HUES6 (cell line): ENCODE measurements around the gene EFCAB5.
"Not testable (repeated sequence)": the region's sequence is repeated elsewhere in the genome, so short reads cannot be mapped to it uniquely, and the experiment has no call there.

Experiments
- H3K27ac ChIP-seq: 2 replicates; pipeline ENCODE4 v1.7.0; 2013; ENCODE audit warnings: low read depth, mild to moderate bottlenecking, low read length, inconsistent platforms
- H3K27me3 ChIP-seq: 2 replicates; pipeline ENCODE4 v1.6.1; 2013; ENCODE audit warnings: low read length; ENCODE audit not compliant: control insufficient read depth, insufficient read depth
- H3K36me3 ChIP-seq: 2 replicates; pipeline ENCODE4 v1.6.1; 2013; ENCODE audit warnings: low read length; ENCODE audit not compliant: control insufficient read depth, insufficient read depth
- H3K4me1 ChIP-seq: 2 replicates; pipeline ENCODE4 v1.6.1; 2013; ENCODE audit warnings: low read length; ENCODE audit not compliant: control insufficient read depth, insufficient read depth
- H3K4me3 ChIP-seq: 2 replicates; pipeline ENCODE4 v1.5.1; 2013; ENCODE audit warnings: low read depth, low read length
- H3K9ac ChIP-seq: one replicate; pipeline ENCODE4 v1.6.1; 2013; ENCODE audit warnings: mild to moderate bottlenecking, low read length
- H3K9me3 ChIP-seq: 2 replicates; pipeline ENCODE4 v1.6.1; 2013; ENCODE audit warnings: low read depth, low read length; ENCODE audit not compliant: control insufficient read depth, insufficient read depth

EFCAB5 gene

GRCh38 chr17:29941334-29941733 is at the start of gene EFCAB5:
Gene EFCAB5, plus strand, starts transcription at chr17:29941634. Its CDS starts 163 bp downstream, at chr17:29941797.
- Histone ChIP-seq H3K4me3 (no peak within 1 kb of the TSS), H3K4me1 (no peaks in the 10 kb centered on the region), H3K36me3 (no peaks in the 10 kb centered on the region), H3K9me3 (no peaks in the 10 kb centered on the region), H3K27me3 (no peaks in the 10 kb centered on the region), H3K9ac (no peak within 1 kb of the TSS), H3K27ac (no peak within 1 kb of the TSS)

DNA sequence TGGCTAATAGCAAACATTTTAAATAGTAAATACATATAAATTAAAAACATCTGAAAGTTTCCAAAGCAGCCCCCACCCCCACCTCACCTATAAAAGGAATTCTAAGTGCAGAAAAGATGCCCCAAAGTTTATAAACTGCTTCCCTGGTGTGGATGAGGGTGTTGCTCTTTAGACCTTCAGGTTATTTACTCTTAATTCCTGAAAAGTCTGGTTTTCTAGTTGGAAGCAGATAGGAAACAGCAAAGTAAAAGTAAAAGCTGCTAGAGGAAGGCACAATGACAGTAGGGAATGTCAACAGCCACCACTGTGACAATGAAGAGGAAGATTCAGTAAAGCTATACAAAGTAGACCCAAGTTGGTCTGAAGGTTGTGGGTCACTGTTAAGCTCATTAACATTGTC is 49.2 kb upstream of the EFCAB5 start:
- no peaks in the 10 kb centered on the region for H3K9me3 ChIP-seq
- no peak overlapping the region for H3K27ac ChIP-seq
- no peak overlapping the region for H3K4me3 ChIP-seq
- no peaks in the 10 kb centered on the region for H3K36me3 ChIP-seq
- H3K9ac ChIP-seq, result no peak overlapping the region
- no peaks in the 10 kb centered on the region for H3K4me1 ChIP-seq
- H3K27me3 ChIP-seq, result no peaks in the 10 kb centered on the region

GRCh38 chr17:29897136-29897535 is 44.3 kb upstream of the EFCAB5 start:
- not testable (repeated sequence) for H3K9ac ChIP-seq, H3K4me3 ChIP-seq, H3K27ac ChIP-seq, H3K4me1 ChIP-seq, H3K9me3 ChIP-seq, H3K27me3 ChIP-seq, H3K36me3 ChIP-seq

- no peaks in the 10 kb centered on the region for H3K4me1 ChIP-seq
- no peak overlapping the region for H3K27ac ChIP-seq
- H3K9me3 ChIP-seq, result peaks cover 23% of the 10 kb centered on the region
- no peak overlapping the region for H3K4me3 ChIP-seq
- no peak overlapping the region for H3K9ac ChIP-seq
- no peaks in the 10 kb centered on the region for H3K36me3 ChIP-seq
- no peaks in the 10 kb centered on the region for H3K27me3 ChIP-seq
Measured at GRCh38 chr17:29903471-29903870, 38.0 kb upstream of the EFCAB5 start.

DNA sequence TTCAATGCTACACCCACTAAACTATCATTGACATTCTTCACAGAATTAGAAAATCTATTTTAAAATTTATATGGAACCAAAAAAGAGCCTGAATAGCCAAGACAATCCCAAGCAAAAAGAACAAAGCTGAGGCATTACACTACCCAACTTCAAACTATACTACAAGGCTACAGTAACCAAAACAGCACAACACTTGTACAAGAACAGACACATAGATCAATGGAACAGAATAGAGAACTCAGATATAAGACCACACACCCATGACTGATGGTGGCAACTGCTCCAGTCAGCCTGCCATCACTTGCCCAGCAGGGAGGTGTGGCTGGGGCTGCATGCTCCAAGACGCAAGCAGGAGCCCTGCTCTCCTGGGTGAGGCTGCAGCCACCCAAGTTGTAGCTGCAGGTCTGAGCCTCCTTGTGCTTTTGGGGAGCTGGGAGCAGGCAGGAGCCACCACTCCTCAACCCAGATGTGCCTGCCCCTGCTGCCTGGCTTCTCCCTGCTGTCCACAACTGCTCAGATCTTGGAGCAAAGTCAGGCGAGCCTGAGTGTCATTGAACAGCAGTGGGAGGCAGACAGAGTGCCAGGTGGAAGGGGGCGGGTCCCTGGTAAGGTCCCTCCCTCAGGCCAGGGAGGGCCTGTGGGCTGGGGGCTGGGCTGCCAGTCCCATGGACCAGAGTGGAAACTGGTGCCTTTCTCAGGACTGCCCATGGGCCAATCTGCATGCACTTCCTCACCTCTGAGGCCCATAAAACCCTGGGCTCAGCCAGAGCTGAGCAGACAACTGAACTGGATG is 36.2 kb upstream of the EFCAB5 start:
- Histone ChIP-seq H3K4me3 (no peak overlapping the region), H3K9ac (no peak overlapping the region), H3K4me1 (no peaks in the 10 kb centered on the region), H3K27me3 (no peaks in the 10 kb centered on the region), H3K9me3 (peaks cover 23% of the 10 kb centered on the region), H3K36me3 (no peaks in the 10 kb centered on the region), H3K27ac (no peak overlapping the region)

DNA sequence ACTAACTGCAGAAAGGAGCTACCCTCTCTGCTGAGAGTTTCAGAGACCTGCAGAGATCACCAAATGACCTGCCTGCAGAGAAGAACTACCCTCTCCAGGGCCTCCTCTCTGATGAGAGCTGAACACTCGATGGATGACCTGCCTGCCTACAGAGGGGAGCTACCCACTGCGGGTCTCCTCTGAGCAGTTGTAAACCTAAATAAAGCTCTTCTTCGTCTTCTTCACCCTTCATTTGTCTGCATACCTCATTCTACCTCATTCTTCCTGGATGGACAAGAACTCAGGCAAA is 35.6 kb upstream of the EFCAB5 start:
- Histone ChIP-seq H3K27ac (no peak overlapping the region), H3K9ac (no peak overlapping the region), H3K36me3 (no peaks in the 10 kb centered on the region), H3K4me1 (no peaks in the 10 kb centered on the region), H3K4me3 (no peak overlapping the region), H3K9me3 (peaks cover 23% of the 10 kb centered on the region), H3K27me3 (no peaks in the 10 kb centered on the region)

GRCh38 chr17:29906969-29907368 is 34.5 kb upstream of the EFCAB5 start:
- no peak overlapping the region for H3K27ac ChIP-seq
- H3K4me3 ChIP-seq, result no peak overlapping the region
- H3K36me3 ChIP-seq, result no peaks in the 10 kb centered on the region
- H3K9ac ChIP-seq, result no peak overlapping the region
- H3K27me3 ChIP-seq, result no peaks in the 10 kb centered on the region
- peaks cover 23% of the 10 kb centered on the region for H3K9me3 ChIP-seq
- H3K4me1 ChIP-seq, result no peaks in the 10 kb centered on the region

DNA sequence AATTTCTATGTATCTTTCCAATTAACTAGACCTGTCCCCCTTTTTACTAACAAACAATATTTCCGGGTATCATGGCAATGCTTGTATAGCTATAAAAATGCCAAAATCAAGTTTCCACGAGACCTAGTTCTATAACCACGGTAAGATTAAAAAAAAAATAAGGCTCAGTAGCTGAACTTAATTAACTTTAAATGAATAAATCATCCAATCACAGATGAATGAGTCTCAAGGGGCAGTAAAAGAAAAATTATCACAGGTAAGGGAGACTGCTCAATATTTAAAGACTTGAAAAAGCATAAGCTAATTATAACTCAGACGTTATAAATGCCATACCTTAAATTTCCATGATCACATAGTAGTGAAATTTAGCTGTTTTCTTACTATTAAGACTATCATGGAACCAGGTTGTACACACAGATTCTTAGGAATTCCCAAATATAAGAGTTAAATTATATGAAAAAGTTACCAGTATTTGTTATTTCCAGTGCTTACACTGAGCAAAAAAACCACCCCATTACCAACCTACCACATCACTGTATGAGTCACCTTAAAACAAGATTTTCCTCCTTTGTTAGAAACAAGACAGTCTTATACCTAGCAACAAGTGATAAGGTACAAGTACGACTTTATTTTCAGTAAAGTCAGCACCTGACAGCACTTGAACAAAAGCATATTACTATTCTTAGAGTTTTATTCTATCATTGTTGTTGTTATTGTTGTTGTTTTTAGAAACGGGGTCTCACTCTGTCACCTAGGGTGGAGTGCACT is 32.0 kb upstream of the EFCAB5 start:
- peaks cover 23% of the 10 kb centered on the region for H3K9me3 ChIP-seq
- no peaks in the 10 kb centered on the region for H3K36me3 ChIP-seq
- no peak overlapping the region for H3K27ac ChIP-seq
- H3K27me3 ChIP-seq, result no peaks in the 10 kb centered on the region
- H3K4me3 ChIP-seq, result no peak overlapping the region
- H3K9ac ChIP-seq, result no peak overlapping the region
- H3K4me1 ChIP-seq, result no peaks in the 10 kb centered on the region

DNA sequence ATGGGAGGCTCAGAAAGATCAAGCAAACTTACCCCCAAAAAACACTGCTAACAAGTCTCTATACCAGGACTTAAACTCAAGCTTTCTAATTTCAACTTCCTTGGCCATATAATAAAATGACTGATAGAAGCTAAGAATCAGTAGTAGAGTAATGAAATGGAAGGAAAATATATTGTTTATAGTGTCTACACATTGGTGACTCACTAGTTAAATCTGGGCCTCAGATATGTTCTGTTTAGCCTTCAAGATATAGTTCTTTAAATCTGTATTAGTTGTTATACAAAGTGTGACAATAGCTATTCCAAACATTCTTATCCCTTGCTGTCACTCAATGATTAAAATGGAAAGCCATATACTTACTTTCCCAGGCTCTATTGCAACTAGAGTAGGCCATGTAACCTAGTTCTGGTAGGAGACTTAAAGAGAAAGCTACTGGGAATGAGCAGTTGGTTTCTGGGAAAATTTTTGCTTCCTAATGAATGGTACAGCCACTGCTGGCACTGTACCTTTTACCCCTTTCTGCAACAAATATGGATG is 29.7 kb upstream of the EFCAB5 start:
- no peak overlapping the region for H3K9ac ChIP-seq

DNA sequence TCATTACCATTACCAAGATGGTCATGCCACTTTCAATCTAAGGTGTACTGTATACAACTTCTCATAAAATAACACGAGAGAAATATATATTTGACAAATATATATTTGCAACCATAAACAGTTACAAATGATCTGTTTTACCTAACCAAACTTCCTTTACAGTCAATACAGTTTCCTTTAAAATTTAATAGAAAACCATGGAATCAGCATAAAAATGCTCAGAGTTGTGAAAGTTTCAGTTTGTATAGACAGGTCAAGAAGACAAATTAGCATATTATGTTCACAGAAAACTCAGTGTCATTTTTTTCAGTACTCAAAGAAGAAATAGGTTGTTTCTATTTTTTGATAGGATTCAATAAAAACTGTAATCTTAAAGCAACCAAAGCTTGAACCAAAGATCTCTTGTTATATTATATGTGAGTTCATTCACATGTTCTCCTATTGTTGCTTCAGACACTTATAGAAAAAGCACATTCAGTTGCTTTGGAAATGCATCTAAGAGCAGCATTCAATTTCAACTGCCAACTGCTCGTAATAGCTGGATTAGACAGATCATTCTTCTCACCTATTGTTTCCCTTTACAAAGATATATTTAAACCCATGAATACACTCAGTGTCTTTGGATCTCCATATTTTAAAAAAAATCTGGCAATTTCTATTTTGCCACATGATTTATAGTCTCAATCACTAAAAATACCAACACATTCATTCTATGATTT is 26.5 kb upstream of the EFCAB5 start:
- Histone ChIP-seq H3K27me3 (no peaks in the 10 kb centered on the region), H3K27ac (no peak overlapping the region), H3K9ac (no peak overlapping the region), H3K4me3 (no peak overlapping the region), H3K9me3 (no peaks in the 10 kb centered on the region), H3K4me1 (peaks cover 5% of the 10 kb centered on the region), H3K36me3 (no peaks in the 10 kb centered on the region)

More for the DNA sequence above, 29.7 kb upstream of the EFCAB5 start:
- no peaks in the 10 kb centered on the region for H3K4me1 ChIP-seq
- H3K36me3 ChIP-seq, result no peaks in the 10 kb centered on the region
- H3K4me3 ChIP-seq, result no peak overlapping the region
- no peak overlapping the region for H3K27ac ChIP-seq
- no peaks in the 10 kb centered on the region for H3K27me3 ChIP-seq
- H3K9me3 ChIP-seq, result peaks cover 7% of the 10 kb centered on the region; the same call in 1 of the 2 replicates

DNA sequence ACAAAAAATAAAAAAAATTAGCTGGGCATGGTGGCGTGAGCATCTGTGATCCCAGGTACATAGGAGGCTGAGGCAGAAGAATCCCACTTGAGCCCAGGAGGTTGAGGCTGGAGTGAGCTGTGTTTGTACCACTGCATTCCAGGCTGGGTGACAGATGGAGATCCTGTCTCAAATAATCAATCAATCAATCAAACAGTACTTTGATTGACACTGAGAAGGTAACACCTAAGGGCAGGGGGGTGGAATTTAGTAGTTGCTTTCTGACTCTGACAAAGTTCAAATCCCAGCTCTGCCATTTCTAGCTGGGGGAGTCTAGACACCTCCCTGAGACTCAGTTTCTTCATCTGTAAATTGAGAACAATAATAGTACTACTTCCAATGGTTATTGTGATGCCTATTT is 23.4 kb upstream of the EFCAB5 start:
- no peak overlapping the region for H3K4me3 ChIP-seq
- H3K36me3 ChIP-seq, result no peaks in the 10 kb centered on the region
- peaks cover 5% of the 10 kb centered on the region for H3K4me1 ChIP-seq
- H3K9me3 ChIP-seq, result no peaks in the 10 kb centered on the region
- no peaks in the 10 kb centered on the region for H3K27me3 ChIP-seq
- no peak overlapping the region for H3K9ac ChIP-seq
- no peak overlapping the region for H3K27ac ChIP-seq
